Neutrophil (primary cell): Measurements from ENCODE around the gene SKAP1.

Source experiments
- H3K27ac ChIP-seq: fragments of 200-600 bp; sonication (generic); 2 replicates; pipeline ENCODE4 v1.5.1; 2016; ENCODE audit warnings: mild to moderate bottlenecking, moderate library complexity
- H3K27me3 ChIP-seq: fragments of 200-600 bp; sonication (generic); 2 replicates; pipeline ENCODE4 v1.6.0; 2016; ENCODE audit warnings: mild to moderate bottlenecking
- H3K36me3 ChIP-seq: fragments of 200-600 bp; sonication (generic); 2 replicates; pipeline ENCODE4 v1.5.1; 2017
- H3K4me1 ChIP-seq, 2 experiments: fragments of 200-600 bp in 1 of 2; sonication (generic) in 1 of 2; 1 replicate in 1 of 2; 2 replicates in 1 of 2; pipeline versions ENCODE4 v1.5.1 to v1.6.1; 2013 to 2016; ENCODE audit warnings: low read depth in 1 of 2, low read length in 1 of 2, mild to moderate bottlenecking in 1 of 2, moderate library complexity in 1 of 2; ENCODE audit not compliant: control insufficient read depth in 1 of 2, insufficient read depth in 1 of 2
- H3K4me3 ChIP-seq, 2 experiments: fragments of 200-600 bp in 1 of 2; sonication (generic) in 1 of 2; 1 replicate in 1 of 2; 2 replicates in 1 of 2; pipeline ENCODE4 v1.5.1; 2013 to 2016; ENCODE audit warnings: low read depth in 1 of 2, low read length in 1 of 2, mild to moderate bottlenecking in 1 of 2, moderate library complexity in 1 of 2
- H3K9me3 ChIP-seq: fragments of 200-600 bp; sonication (generic); 2 replicates; pipeline ENCODE4 v1.5.1; 2016
- TF ChIP-seq, protein P1 (sequence below): fragments of 200-600 bp; sonication (generic); IDR thresholded peaks from 2 replicates; pipeline ENCODE4 v1.5.1; 2016; ENCODE audit warnings: antibody characterized with exemption

SKAP1 gene

DNA sequence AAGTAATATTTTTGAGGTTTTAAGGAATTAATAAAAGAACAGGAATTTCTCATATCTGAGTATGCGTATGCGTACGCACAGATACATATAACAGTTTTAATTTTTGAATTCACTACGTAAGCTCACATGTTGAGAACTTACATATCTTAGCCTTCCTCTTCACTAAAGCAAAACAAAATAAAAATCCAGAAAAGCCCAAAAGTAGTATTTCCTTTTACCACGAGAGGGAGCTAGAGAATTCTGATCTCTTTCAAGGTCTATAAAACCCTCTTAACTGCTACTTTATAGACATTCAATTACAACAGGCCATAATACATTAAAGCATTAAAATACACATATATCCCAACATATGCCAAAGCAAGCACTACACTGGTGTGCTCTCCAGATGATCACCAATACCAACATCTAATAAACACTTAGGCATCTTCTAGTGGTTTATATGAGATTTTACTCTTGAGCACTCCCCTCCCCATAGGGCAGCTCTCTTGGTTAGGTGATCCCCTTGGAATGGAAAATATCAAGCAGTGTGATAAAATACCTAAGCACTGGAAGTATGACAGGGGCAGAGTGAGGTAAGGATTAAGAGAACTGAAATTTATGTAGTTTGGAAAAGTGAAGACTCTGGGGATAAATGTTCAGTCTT lies 94.0 kb downstream of the SKAP1 start:
- H3K27me3 ChIP-seq, result peaks cover 79% of the 10 kb centered on the region
- no peak overlapping the region for H3K4me3 ChIP-seq
- TF ChIP-seq, protein P1, sequence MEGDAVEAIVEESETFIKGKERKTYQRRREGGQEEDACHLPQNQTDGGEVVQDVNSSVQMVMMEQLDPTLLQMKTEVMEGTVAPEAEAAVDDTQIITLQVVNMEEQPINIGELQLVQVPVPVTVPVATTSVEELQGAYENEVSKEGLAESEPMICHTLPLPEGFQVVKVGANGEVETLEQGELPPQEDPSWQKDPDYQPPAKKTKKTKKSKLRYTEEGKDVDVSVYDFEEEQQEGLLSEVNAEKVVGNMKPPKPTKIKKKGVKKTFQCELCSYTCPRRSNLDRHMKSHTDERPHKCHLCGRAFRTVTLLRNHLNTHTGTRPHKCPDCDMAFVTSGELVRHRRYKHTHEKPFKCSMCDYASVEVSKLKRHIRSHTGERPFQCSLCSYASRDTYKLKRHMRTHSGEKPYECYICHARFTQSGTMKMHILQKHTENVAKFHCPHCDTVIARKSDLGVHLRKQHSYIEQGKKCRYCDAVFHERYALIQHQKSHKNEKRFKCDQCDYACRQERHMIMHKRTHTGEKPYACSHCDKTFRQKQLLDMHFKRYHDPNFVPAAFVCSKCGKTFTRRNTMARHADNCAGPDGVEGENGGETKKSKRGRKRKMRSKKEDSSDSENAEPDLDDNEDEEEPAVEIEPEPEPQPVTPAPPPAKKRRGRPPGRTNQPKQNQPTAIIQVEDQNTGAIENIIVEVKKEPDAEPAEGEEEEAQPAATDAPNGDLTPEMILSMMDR, result no peak
- no peak overlapping the region for H3K27ac ChIP-seq
- no peaks in the 10 kb centered on the region for H3K36me3 ChIP-seq
- no peaks in the 10 kb centered on the region for H3K4me1 ChIP-seq
- H3K9me3 ChIP-seq, result no peaks in the 10 kb centered on the region

DNA sequence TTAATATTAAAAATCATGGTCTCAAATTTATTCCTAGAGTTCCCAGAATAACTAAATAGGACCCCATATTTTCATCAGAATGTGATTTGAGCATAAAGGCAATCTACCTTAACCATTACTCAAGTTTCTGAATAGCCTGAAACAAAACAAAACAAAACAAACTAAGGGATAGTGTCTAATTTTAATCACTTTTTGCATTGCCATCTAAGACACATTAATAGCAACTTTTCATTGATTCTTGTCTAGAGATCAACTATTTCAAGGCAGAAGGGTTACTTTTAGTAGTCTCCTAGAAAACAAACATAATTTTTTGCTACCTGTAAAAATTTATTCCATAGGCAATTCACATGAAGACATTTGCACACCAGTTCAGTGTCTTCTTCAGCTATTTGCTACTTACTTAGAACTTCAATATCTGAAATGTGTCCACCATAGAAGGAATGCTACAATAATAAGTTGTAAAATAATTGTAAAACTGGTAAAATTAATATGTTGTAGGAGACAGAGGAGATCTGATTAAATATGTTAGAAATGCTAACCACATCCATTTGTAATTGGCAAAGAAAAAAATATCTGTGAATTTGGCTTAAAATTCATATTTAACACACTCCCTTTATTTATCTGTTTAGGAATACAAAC lies 94.7 kb downstream of the SKAP1 start:
- TF ChIP-seq, protein P1, result no peak

DNA sequence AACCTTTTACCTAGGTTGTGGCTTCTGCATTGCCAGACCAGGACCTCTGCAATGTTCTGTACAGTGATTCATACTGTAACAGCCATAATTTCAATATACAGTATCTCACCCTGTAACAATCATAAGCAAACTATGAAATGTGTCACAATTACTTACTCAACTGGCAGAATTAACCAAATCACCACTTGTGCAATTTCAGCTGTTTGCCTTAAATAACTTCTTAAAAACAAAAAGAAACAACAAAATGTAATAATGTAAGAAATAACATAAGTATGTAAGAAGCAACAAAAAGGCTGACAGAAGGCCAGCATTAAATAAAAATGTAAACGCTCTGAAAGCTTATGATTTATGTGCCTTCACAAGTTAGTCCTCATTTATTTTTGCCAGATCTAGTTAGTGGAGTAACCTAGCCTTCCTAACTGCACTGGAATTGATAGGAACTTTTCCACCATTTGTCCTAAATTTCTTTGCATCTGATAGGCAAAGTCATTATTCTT lies 96.9 kb downstream of the SKAP1 start:
- TF ChIP-seq, protein P1, result no peak
- Histone ChIP-seq H3K27me3 (peaks cover 75% of the 10 kb centered on the region), H3K9me3 (no peaks in the 10 kb centered on the region)

More for the DNA sequence above, 94.7 kb downstream of the SKAP1 start:
- H3K36me3 ChIP-seq, result no peaks in the 10 kb centered on the region
- H3K27ac ChIP-seq, result no peak overlapping the region
- peaks cover 79% of the 10 kb centered on the region for H3K27me3 ChIP-seq
- H3K4me3 ChIP-seq, result no peak overlapping the region
- H3K4me1 ChIP-seq, result no peaks in the 10 kb centered on the region
- no peaks in the 10 kb centered on the region for H3K9me3 ChIP-seq

DNA sequence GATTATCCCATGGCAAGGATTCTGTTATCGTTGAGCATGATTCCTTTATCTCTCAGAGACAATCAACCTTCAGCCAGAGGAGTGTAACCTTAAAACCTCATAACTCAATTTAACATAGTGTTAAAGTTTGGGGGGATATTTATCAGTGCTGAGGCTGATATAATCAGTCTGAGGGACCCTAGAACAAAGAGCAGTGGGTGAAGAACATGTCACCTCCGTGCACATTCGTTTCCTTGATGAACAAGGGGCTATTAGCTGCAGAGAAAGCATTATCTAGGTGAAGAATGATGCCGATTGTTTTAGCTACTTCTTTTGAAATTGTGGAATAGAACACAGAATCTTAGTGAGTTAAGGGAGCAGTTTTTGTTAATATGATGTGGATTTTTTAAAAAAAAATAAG lies 99.1 kb downstream of the SKAP1 start:
- Histone ChIP-seq H3K36me3 (no peaks in the 10 kb centered on the region), H3K27ac (no peak overlapping the region), H3K9me3 (no peaks in the 10 kb centered on the region), H3K4me3 (no peak overlapping the region), H3K27me3 (peaks cover 78% of the 10 kb centered on the region), H3K4me1 (no peaks in the 10 kb centered on the region)
- TF ChIP-seq, protein P1, result no peak

More for the DNA sequence above, 96.9 kb downstream of the SKAP1 start:
- Histone ChIP-seq H3K4me3 (no peak overlapping the region), H3K27ac (no peak overlapping the region), H3K4me1 (no peaks in the 10 kb centered on the region), H3K36me3 (no peaks in the 10 kb centered on the region)

DNA sequence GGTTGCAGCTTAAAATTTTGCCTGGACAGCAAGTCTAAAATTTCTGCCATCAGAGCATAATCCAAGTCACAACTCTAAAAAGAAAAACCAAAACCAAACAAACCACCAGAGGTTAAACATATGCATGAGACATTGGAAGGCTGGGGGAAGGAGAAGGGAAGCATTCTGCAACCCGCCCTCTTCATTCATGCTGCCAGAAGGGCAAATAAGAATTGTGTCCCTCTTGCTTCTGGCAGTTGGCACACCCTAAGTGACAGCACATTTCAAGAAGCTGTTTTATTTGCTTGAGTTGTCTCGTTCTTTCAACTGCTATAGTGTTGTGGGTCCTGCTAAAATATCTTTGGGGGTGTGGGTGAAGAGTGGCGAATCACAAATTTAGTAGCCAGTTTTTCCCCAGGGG lies 99.6 kb downstream of the SKAP1 start:
- H3K4me1 ChIP-seq, result no peaks in the 10 kb centered on the region
- H3K4me3 ChIP-seq, result no peak overlapping the region
- no peak overlapping the region for H3K27ac ChIP-seq
- H3K9me3 ChIP-seq, result no peaks in the 10 kb centered on the region
- H3K27me3 ChIP-seq, result peaks cover 77% of the 10 kb centered on the region
- TF ChIP-seq, protein P1, result no peak
- H3K36me3 ChIP-seq, result no peaks in the 10 kb centered on the region
